HG03432 (cell line): ENCODE measurements around the gene C9orf153.
"Not testable (repeated sequence)": the region's sequence is repeated elsewhere in the genome, so short reads cannot be mapped to it uniquely, and the experiment has no call there.

Experiments used
- ATAC-seq: cut with Tn5 transposase; IDR thresholded peaks from one replicate; pipeline ENCODE4 v1.9.1; 2021; ENCODE audit warnings: mild to moderate bottlenecking, moderate library complexity; ENCODE audit not compliant: unreplicated experiment

C9orf153 gene

GRCh38 chr9:86193088-86193487 lies 66.4 kb downstream of the C9orf153 start:
- ATAC-seq, result no peak

- not testable (repeated sequence) for ATAC-seq
Observed at GRCh38 chr9:86190700-86191099, 68.8 kb downstream of the C9orf153 start.

- ATAC-seq, result no peak
Observed at GRCh38 chr9:86187121-86187520, 72.3 kb downstream of the C9orf153 start.

- ATAC-seq, result no peak
Observed at GRCh38 chr9:86186696-86187095, 72.8 kb downstream of the C9orf153 start.

DNA sequence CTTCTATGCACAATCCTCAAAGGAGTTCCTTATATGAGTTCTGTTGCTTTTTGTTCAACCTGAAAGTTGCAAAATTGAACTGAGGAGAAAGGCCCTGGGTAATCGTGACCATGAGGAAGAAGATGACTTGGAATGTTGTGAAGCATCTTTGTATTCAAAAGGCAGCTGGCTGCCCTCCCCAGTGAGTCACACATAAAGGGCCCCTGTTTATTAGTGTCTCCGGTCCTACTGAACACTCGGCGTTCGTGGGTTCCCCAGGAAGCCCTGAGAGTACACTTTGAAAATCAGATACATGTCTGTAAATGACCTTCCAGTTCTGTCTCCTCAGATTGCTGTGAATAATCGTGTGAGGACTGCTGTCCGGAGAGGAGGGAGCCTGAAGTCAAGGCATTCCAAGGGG lies 73.6 kb downstream of the C9orf153 start:
- ATAC-seq, result no peak

DNA sequence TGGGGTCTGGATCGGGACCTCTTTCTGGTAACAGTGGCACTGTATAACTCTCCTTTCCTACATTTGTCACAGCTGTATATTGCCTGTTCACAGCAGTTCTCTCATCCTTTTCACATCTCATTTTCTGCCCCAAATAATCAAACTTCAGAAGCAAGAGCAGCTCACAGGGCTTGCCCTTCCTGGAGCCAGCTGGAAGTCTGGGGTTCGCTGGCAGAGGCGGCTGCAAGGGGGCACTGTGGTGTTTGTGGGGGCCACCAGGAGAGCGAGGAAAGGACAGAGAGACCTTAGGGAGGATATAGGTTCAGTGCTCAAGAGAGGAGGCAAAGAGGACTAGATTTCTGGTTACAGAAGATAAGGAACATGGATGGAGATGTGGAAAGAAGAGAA lies 75.3 kb downstream of the C9orf153 start:
- ATAC-seq, result no peak

DNA sequence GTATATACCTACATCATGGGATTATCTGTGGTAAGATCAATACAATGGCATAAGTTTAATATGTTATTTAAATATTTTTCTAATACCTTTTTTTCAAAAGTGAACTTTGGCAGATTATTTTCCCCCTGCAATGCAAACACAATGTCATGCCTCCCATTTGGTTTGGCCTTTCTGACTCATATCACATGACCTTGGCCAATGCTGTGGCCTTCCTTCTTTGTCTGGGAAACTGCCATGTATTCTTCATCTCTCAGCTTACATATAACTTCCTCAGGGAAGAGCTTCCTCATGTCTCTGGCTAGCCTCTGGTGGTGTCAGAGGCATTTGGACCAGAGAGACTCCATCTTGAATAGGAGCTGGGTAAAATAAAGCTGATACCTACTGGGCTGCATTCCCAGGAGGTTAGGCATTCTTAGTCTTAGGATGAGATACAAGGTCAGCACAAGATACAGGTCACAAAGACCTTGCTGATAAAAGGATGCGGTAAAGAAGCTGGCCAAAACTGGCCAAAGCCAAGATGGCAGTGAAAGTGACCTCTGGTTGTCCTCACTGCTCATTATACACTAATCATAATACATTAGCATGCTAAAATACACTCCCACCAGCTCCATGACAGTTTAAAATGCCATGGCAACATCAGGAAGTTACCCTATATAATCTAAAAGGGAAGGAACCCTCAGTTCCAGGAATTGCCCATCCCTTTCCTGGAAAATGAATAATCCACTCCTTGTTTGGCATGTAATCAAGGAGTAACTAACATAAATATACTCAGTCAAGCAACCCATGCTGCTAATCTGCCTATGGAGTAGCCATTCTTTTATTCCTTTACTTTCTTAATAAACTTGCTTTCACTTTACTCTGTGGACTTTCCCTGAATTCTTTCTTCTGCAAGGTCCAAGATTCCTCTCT lies 76.0 kb downstream of the C9orf153 start:
- no peak for ATAC-seq

DNA sequence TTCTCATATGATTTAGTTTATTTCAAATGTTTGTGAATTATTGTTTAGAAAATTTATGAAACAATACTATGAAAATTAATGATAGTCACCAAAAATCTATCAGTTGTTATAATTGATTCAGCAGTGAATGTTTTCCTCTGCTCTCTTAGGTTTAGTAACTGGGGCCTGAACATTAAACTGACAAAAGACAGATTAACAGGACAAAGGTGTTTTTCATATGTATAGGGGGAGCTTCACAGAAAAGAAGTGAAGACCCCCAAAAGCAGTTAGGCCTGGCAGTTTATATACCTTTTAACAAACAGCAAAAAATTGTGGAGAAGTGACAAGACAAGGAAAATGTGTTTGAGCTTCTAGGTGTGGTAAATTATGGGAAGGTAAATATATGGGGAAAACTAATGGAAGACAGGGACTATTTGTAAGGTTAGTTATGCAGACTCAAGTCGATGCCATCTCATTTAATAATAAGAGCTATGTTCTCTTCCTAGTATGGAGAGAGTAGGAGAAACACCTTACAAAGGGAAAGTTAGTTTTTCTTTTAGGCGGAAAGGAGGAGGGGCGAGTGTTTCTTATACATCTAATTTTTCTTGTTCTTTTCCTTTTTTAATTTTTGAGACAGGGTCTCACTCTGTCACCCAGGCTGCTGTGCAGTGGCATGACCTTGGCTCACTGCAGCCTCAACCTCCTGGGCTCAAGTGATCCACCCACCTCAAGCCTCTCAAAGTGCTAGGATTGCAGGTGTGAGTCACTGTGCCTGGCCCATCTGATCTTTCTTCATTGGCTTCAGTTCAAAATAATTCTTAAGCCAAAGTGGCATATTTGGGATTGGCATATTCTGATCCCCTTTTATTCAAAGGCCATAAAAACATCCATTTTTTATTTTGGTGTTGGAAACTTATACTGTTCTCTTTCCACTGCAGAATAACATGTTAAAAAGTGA lies 77.8 kb downstream of the C9orf153 start:
- ATAC-seq, result no peak

DNA sequence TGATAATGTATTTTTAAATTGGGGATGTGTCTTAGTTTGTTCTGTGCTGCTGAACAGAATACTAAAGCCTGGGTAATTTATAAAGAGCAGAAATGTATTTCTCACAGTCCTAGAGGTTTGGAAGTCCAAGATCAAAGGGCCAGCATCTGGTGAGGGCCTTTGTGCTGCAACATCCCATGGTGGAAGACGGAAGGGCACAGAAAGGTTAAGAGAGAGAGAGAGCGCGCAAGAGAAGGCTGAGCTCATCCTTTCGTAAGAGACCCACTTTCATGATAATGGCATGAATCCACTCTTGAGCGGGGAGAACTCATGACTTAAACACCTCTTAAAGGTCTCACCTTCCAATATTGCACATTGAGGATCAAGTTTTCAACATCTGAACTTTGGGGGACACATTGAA lies 81.0 kb downstream of the C9orf153 start:
- ATAC-seq, result no peak

- ATAC-seq, result no peak
Observed at GRCh38 chr9:86177995-86178394, 81.5 kb downstream of the C9orf153 start.

DNA sequence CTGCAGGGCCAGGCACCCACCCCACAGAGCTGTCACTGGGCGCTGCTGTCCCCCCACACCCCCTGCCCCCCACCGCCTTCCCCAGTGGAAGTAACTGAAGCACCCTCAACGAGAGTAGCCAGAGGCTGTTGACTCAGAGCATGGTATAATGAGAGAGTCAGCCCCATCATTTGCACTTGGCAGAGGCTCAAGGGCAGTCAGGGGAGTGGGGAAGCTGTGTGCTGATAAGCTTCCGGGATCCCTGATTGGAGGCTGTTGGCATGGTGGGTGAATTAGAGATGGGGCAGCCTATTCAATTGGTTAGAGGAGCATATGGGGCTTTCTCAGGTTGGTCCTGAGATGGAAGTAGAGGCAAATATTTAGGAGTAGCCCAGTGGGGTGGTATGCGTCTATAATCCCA lies 83.0 kb downstream of the C9orf153 start:
- ATAC-seq, result no peak

DNA sequence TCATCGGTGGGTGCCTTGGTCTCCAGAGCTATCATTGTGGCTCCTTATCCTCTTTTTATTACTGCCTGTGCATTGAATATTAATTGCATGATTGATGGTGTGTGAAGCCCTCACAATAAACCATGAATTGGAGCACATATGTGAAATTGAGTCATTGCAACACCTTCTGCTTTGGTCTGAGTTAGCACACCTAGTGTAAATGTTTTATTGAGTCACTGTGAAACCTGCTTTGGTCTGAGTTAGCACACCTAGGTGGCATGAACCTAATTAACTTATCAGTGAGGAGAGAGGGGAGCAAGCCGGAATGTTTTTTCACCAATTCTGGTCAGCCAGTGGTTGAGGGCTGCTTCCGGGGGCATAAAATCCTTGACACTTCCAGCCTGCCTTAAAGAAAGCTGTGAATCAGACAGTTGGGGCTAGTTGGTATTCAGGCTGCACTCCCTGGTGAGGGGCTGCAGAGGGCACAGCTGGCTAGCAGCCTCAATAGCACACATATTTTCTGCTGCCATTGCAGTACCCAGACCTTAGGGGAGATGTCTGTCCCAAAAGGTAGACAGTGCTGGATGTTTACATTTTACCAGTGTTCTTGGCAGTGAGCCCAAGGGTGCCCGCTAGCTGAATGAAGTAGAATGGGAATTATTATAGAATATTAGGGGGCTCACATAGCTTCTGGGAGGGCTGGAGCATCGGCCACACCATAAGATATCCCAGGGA lies 83.6 kb downstream of the C9orf153 start:
- ATAC-seq, result no peak

DNA sequence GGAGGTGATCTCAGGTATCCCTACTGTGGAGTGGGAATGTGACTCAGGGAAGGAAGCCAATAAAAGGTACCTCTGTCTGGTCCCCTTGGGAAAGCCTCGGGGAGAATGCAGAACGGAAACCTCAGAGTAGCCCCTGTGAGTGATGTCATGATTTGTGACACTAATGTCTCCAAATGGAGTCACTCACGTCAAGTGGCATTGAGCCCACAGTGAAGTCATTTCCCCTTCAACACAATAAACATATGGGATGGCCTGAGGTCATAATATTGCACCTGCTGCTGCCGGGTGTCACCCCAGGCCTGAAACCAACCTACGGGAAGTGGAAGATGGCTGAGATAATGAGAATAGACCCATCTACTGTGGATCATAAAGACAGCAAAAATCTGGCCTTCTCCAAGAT lies 84.2 kb downstream of the C9orf153 start:
- no peak for ATAC-seq
